HG03064 (cell line): ENCODE measurements around the gene CXorf65.
A peak's percentile ranks its signal among the peaks of the same experiment; 100 is the strongest.

Source experiments
- ATAC-seq: cut with Tn5 transposase; IDR thresholded peaks from one replicate; pipeline ENCODE4 v1.9.1; 2021; ENCODE audit warnings: low read depth; ENCODE audit not compliant: unreplicated experiment

The CXorf65 gene

DNA sequence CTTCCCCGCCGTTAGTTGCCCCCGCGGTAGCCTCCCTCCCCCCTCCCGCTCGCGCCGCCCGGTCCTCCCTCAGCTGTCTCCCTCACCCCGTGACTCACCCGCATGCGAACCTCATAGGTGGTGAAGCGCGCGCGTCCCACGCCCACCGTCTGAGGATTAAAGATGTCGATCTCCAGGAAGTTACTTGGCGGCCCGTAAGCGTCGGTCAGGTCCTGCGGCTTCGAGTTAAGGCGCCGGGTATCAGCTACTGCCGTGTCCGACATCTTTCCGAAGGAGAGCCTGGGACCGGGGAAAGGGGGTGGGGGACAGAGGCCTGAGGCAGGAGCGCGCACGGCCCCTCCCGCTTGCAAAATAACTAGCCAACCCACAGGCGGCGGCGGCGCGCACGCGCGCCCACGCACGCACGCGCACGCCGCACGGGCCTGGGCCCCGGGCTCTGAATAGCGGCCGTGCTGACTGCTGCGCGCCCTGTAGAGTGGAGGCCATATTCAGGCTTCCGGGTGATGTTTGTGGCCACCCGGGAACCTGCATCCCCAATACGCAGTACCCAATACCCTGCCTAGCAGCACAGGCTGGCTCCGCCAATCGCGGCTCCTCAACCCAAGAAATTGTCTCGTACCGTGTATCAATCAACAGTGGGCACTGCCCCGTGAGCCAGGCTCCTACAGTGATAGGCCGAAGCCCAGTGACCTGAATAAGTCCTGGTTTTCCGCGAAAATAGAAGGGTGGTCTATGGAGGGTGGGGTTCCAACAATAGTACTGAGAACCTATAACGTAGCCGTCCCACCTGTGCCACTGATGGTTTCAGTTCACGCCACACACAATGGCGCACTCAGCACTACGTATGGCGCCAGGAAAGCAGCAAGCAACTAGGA, 38.3 kb downstream of the CXorf65 start, which contains the start of gene SNX12:
Gene SNX12, minus strand, starts transcription at position 291 of the 875 bp plus-strand sequence. Its CDS starts 28 bp downstream, at position 263.
- ATAC-seq = peak; percentile 97

DNA sequence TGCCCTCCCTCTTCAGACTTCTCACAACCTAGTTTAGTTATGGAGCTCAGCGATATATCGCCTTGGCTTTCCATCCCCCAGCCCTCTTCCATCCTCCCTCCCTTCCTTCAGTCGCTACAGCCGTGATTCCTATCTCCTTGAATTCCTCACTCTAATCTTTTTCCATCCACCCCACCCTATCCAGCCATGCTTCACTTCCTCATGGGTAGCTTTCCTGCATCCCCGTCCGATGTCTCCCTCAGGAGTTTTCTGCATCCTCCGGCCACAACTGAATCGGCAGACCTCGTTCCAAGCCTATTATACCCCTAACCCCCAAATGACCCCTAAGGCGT, 38.9 kb downstream of the CXorf65 start:
- no peak for ATAC-seq

DNA sequence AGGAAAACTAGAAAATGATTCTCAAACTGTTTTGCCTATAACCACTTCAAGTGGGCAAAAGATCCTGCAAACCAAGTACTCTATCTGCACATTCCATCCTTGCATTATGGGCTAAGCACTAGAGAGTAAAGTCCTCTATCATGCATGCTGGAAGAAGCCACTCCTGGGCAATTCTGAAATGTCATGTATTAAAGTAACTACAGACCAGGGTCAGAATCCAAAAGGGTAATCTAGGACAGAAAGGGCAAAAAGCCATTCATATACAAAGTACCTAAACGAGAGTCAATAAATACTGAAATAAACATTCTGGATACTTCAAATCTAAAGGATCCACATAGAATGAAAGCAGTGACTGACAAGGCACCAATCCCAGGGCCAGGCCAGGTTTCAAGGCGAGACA, 39.5 kb downstream of the CXorf65 start:
- no peak for ATAC-seq

DNA sequence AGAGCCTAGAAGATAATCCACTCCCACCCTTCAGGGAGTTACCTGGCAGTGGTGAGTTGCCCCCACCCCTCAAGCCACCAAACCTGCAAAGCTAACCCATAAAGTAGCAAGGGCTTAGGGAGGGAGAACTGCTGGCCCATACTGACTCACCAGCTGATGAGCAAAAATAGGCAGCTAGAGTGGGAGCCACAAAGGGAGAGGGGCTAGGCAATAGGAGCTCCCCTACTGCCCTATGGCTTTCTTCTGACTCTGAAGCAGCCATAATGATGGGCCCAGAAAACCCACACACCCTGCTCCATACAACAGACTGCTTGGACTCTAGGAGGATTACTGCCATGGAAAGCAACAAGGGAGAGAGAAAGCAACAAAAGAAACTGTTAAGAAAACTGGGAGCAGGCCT, 46.4 kb downstream of the CXorf65 start:
- ATAC-seq = no peak

DNA sequence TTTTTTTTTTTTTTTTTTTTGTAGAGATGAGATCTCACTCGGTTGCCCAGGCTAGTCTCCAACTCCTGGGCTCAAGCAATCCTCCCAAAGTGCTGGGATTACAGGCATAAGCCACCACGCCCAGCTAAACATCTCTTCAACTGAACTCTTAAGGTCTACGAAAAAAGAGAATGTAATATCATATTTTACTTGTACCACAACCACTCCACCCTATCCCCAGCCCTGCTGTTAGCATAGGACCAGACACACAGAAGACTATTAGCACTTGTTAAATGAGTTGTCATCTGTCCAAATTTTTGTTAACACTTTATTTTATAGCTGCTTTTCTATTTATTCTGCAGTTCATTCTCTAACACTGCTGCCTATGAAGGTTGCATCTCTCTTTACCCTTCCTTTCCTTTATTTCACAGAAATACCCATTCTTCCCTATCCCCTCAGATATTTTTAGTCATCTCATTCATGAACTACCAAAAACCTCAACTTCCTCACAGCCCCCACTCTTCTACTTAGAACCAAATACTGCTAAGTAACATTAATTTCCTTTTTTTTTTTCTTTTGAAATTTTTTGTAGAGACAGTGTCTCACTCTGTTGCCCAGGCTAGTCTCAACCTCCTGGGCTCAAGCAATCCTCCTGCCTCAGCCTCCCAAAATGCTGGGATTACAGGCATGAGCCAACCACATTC, 48.6 kb downstream of the CXorf65 start:
- ATAC-seq = no peak

DNA sequence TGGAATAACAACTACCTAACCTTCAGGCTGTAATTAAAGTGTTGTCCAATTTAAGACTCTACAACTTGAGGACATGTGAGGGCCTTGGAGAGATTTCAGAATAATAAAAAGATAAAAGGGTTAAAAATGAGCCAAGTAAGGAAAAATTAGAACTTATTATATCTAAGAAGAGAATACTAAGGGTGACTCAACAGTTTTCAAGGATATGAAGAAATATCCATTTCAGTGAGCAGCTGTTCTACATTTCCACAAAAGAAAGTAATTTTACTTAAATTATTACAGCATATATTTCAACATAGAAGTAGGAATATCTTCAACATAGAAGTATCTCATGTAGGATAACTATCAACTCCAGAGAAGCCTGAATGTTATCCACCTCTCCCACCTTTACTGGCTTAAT, 49.7 kb downstream of the CXorf65 start:
- ATAC-seq = no peak
